ENCODE data around the gene TTLL10.
A peak's percentile ranks its signal among the peaks of the same experiment; 100 is the strongest.

TTLL10 gene

GRCh38 chr1:1161683-1162079 is 12.0 kb upstream of the TTLL10 start:
- Mint-ChIP-seq H3K27ac (no peak overlapping the region), H3K4me3 (no peak overlapping the region), H3K27me3 (no peaks in the 10 kb centered on the region), H3K36me3 (no peaks in the 10 kb centered on the region), H3K9me3 (no peaks in the 10 kb centered on the region), H3K4me1 (peaks cover 8% of the 10 kb centered on the region)
- ATAC-seq = no peak

DNA sequence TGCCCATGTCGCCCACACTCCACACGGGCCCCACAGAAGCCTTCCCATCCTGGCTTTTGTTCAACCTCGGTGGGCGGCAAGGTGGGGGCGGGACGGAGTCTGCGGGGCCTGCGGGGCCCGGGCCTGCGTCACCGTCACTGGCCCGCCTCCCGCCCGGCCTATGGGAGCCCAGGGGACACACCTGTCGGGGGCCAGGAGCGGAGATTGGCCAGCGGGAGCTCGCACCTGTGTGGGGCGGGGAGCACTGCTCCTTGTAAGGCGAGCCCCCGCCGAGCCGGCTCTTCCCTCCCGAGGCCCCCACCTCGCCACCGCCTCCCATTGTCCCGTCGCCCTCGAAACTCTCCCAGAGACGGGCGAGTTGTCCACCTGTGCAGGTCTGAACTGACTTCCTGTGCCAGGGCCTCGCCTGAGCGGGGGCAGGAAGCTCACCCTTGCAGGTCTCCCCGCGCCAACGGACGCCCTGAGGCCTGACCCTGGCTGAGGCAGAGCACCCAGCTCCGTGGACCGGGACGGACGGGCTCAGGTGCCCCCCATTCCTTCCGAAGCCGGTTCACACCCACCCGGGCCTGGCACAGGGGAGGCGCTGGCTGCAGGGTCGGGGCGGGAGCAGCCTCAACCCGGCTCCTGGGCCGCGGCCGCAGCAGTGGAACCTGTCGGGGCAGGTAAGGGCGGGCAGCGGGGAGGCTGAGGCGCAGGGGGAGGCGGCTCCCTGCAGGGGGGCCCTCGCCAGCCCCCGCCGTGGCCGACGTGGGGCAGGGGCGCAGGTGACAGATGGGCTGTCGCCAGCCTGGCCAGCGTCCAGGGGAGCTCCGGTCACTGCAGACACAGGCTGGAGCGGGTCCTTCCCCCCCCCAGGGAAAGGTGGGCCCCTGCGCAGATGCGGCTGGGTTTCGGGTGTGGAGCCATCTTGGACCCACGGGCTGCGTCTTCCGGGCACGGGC is 10.8 kb upstream of the TTLL10 start:
- Mint-ChIP-seq H3K4me3 (no peak overlapping the region), H3K9me3 (no peaks in the 10 kb centered on the region)

GRCh38 chr1:1163538-1164070 is 10.1 kb upstream of the TTLL10 start:
- H3K4me1 Mint-ChIP-seq = peaks cover 12% of the 10 kb centered on the region
- no peaks in the 10 kb centered on the region for H3K36me3 Mint-ChIP-seq
- no peaks in the 10 kb centered on the region for H3K9me3 Mint-ChIP-seq
- ATAC-seq = no peak
- no peak overlapping the region for H3K4me3 Mint-ChIP-seq
- H3K27me3 Mint-ChIP-seq = no peaks in the 10 kb centered on the region
- H3K27ac Mint-ChIP-seq = no peak overlapping the region

More for the DNA sequence above, 10.8 kb upstream of the TTLL10 start:
- Mint-ChIP-seq H3K36me3 (no peaks in the 10 kb centered on the region), H3K27ac (no peak overlapping the region), H3K4me1 (peaks cover 8% of the 10 kb centered on the region), H3K27me3 (no peaks in the 10 kb centered on the region)
- no peak for ATAC-seq

GRCh38 chr1:1164361-1164700 is 9.3 kb upstream of the TTLL10 start:
- no peak for ATAC-seq
- Mint-ChIP-seq H3K4me3 (no peak overlapping the region), H3K9me3 (no peaks in the 10 kb centered on the region), H3K36me3 (no peaks in the 10 kb centered on the region), H3K27ac (no peak overlapping the region), H3K27me3 (no peaks in the 10 kb centered on the region), H3K4me1 (peaks cover 15% of the 10 kb centered on the region)

DNA sequence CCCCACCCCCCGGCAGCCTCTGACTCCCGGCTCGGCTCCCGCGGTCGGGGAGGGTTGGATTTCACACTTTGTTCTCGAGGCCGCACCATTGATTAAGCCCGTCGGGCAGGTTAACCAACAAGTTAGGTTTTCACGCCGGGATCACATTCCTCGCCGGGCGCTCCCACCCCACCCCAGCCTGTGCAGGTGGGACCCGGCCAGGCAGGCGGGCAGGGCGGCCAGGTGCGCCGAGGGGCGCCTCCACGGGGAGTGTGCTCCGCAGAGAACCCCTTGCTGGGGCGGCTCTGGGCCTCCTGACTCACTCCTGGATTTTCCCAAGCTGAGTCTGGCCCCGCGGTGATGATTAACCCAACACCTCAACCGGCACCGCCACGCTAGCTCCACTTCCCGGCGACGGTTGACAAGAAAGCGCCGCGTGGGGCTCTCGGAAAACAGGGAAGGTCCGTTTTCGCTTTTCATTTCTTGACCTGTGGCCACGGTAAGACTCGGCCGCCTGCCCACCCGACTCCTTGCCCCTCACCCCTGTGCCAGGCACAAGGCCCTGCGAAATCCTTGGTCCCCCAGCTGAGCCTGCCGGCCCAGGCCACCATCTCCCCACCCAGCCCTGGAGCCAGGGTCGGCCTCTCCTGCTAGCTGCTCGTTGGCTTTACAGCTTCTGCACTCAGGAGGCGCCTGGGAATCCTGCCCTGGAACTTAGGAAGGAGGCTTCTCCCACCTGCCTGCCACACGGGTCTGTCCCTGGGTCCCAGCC is 8.8 kb upstream of the TTLL10 start:
- no peak for ATAC-seq
- H3K9me3 Mint-ChIP-seq = no peaks in the 10 kb centered on the region
- peaks cover 20% of the 10 kb centered on the region for H3K4me1 Mint-ChIP-seq
- H3K4me3 Mint-ChIP-seq = no peak overlapping the region
- H3K36me3 Mint-ChIP-seq = no peaks in the 10 kb centered on the region
- no peaks in the 10 kb centered on the region for H3K27me3 Mint-ChIP-seq
- no peak overlapping the region for H3K27ac Mint-ChIP-seq

DNA sequence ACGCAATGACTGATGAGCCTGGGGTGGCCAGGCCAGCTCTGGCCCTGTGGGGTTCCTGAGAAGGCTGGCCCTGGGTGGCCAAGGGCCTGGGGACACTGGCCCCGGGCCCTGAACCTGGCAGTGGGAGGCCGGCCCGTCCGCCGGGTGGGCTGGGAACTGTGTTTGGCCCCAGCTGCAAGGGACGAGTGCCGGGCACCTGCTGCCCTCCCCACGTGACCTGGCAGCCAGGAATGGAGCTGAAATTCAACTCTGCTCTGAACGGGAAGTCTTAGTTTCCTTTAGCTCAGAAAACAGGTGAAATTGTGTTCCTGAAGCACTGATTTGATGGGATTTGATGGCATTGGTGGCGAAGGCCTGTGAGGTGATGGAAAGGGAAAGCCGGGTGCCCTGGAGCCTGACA is 8.2 kb upstream of the TTLL10 start:
- H3K36me3 Mint-ChIP-seq = no peaks in the 10 kb centered on the region
- no peak overlapping the region for H3K4me3 Mint-ChIP-seq
- H3K27ac Mint-ChIP-seq = no peak overlapping the region
- H3K4me1 Mint-ChIP-seq = peaks cover 26% of the 10 kb centered on the region
- ATAC-seq = no peak
- H3K9me3 Mint-ChIP-seq = no peaks in the 10 kb centered on the region
- H3K27me3 Mint-ChIP-seq = no peaks in the 10 kb centered on the region

DNA sequence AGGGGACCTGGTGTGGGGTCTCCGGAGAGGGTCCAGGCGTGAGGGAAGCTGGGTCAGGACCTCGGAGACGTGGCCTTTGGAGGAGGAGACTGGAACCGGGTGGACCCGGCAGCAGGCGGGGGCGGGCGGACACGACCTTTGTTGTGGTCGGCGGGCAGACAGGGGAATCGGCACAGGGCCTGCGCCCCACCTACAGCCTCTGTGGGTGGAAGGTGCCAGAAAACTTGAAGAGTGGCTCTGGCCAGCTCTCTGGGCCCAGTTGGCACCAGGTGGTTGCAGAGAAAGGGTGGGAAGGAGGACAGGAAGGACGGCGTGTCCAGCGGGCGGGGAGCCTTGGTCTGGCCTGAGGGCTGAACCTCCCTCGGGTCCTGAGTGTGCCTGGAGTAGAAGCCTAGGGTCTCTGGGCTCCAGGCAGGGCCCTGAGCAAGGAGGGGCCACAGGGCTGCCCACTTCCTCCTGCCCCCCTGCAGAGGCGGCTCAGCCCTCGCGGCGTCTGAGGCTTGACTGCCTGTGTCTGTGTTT is 7.7 kb upstream of the TTLL10 start:
- H3K4me1 Mint-ChIP-seq = peaks cover 31% of the 10 kb centered on the region
- H3K36me3 Mint-ChIP-seq = no peaks in the 10 kb centered on the region
- no peak overlapping the region for H3K4me3 Mint-ChIP-seq
- H3K27me3 Mint-ChIP-seq = no peaks in the 10 kb centered on the region
- H3K9me3 Mint-ChIP-seq = no peaks in the 10 kb centered on the region
- no peak overlapping the region for H3K27ac Mint-ChIP-seq
- ATAC-seq = no peak

GRCh38 chr1:1166642-1167397 is 6.9 kb upstream of the TTLL10 start:
- Mint-ChIP-seq H3K36me3 (no peaks in the 10 kb centered on the region), H3K27ac (no peak overlapping the region), H3K27me3 (no peaks in the 10 kb centered on the region), H3K4me3 (no peak overlapping the region), H3K4me1 (peaks cover 40% of the 10 kb centered on the region), H3K9me3 (no peaks in the 10 kb centered on the region)
- ATAC-seq = no peak

DNA sequence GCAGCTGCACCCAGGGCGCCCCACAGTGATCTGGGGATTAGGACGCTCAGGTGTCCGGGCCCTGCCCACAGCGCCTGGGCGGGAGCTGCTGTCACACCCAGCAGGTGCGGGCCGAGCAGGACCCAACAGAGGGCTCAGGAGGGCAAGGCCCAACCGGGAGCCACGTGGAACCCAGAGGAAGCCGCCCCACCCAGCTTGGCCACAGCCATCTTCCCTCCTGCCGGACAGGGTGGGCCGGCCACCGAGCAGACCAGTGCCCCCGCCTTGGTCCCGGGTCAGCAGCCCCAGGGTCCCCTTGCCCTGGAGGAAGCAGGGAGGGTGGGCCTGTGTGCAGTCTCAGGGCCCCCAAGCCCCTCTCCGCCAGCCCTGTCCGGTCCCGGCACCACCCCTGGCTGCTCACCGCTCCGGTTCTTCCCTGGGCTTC is 6.3 kb upstream of the TTLL10 start:
- ATAC-seq = no peak
- H3K4me1 Mint-ChIP-seq = peaks cover 46% of the 10 kb centered on the region
- no peaks in the 10 kb centered on the region for H3K9me3 Mint-ChIP-seq
- H3K4me3 Mint-ChIP-seq = no peak overlapping the region
- H3K36me3 Mint-ChIP-seq = no peaks in the 10 kb centered on the region
- H3K27me3 Mint-ChIP-seq = no peaks in the 10 kb centered on the region
- no peak overlapping the region for H3K27ac Mint-ChIP-seq

GRCh38 chr1:1167841-1168450 is 5.7 kb upstream of the TTLL10 start:
- Mint-ChIP-seq H3K36me3 (no peaks in the 10 kb centered on the region), H3K27me3 (no peaks in the 10 kb centered on the region), H3K4me1 (peaks cover 51% of the 10 kb centered on the region), H3K4me3 (no peak overlapping the region), H3K9me3 (no peaks in the 10 kb centered on the region), H3K27ac (no peak overlapping the region)
- ATAC-seq = no peak

- ATAC-seq = no peak
- no peaks in the 10 kb centered on the region for H3K36me3 Mint-ChIP-seq
- H3K9me3 Mint-ChIP-seq = no peaks in the 10 kb centered on the region
- no peaks in the 10 kb centered on the region for H3K27me3 Mint-ChIP-seq
- H3K4me3 Mint-ChIP-seq = no peak overlapping the region
- H3K4me1 Mint-ChIP-seq = peaks cover 59% of the 10 kb centered on the region
- no peak overlapping the region for H3K27ac Mint-ChIP-seq
Observed at GRCh38 chr1:1168451-1169411, 4.9 kb upstream of the TTLL10 start.

- Mint-ChIP-seq H3K4me1 (peaks cover 59% of the 10 kb centered on the region), H3K27ac (no peak overlapping the region), H3K27me3 (no peaks in the 10 kb centered on the region), H3K36me3 (no peaks in the 10 kb centered on the region), H3K9me3 (no peaks in the 10 kb centered on the region), H3K4me3 (peak overlapping the region; percentile 44)
- ATAC-seq = no peak
Observed at GRCh38 chr1:1169429-1170214, 4.1 kb upstream of the TTLL10 start.
